ENCODE data around the gene EPYC.

Gene EPYC

DNA sequence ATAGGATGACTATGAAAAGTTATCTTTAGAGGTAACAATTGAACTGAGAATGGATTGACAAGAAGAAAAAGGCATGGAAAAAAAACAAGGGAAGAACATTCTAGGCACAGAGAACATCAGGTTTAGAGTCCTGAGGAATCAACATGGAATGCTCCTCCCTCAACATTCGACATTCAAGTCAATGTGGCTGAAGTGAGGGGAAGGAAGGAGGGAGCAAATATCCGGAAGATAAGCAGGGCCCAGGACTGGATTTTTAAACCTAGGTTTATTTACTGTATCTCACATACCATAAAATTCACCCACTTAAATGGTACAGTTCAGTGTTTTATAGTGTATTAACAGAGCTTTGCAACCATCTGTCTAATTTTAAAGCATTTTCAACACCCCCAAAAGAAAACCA is 40.2 kb downstream of the EPYC start:
- DNase-seq (ENCODE audit: low read depth), result no peak
- TF ChIP-seq POLR2A (IDR thresholded peaks at IDR 0.05; ENCODE audit: extremely low read depth, insufficient read length) (no peak), MYC (IDR thresholded peaks at IDR 0.05; ENCODE audit: low read depth, low read length) (no peak)
- TF ChIP-seq, protein P1, sequence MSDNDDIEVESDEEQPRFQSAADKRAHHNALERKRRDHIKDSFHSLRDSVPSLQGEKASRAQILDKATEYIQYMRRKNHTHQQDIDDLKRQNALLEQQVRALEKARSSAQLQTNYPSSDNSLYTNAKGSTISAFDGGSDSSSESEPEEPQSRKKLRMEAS (IDR thresholded peaks at IDR 0.05; ENCODE audit: low read depth, low read length), result no peak
- TF ChIP-seq, protein P2, sequence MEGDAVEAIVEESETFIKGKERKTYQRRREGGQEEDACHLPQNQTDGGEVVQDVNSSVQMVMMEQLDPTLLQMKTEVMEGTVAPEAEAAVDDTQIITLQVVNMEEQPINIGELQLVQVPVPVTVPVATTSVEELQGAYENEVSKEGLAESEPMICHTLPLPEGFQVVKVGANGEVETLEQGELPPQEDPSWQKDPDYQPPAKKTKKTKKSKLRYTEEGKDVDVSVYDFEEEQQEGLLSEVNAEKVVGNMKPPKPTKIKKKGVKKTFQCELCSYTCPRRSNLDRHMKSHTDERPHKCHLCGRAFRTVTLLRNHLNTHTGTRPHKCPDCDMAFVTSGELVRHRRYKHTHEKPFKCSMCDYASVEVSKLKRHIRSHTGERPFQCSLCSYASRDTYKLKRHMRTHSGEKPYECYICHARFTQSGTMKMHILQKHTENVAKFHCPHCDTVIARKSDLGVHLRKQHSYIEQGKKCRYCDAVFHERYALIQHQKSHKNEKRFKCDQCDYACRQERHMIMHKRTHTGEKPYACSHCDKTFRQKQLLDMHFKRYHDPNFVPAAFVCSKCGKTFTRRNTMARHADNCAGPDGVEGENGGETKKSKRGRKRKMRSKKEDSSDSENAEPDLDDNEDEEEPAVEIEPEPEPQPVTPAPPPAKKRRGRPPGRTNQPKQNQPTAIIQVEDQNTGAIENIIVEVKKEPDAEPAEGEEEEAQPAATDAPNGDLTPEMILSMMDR (IDR thresholded peaks at IDR 0.05; ENCODE audit: low read depth, low read length), result no peak
- H3K4me3 ChIP-seq (ENCODE audit: low read depth, low read length), result no peak overlapping the region

DNA sequence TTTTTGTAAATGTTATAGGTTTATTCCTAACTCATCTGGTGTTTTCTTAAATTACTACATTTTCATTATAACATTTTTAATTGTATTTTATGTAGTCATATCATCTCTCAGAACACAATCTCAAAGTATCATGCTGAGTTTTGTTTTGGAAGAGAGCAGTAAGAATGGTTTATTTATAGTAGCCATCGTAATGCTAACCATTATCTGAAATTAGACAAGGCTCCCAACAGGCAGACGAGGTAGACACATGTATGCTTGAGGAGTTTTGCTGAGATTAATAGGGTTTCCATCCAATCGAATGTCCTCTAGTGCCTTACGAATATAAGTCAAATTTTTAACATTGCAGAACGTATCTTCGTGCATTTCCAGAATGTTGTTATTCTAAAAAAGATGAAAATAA is 40.8 kb downstream of the EPYC start:
- TF ChIP-seq, protein P2 (IDR thresholded peaks at IDR 0.05; ENCODE audit: low read depth, low read length), result no peak
- TF ChIP-seq POLR2A (IDR thresholded peaks at IDR 0.05; ENCODE audit: extremely low read depth, insufficient read length) (no peak), MYC (IDR thresholded peaks at IDR 0.05; ENCODE audit: low read depth, low read length) (no peak)
- TF ChIP-seq, protein P1 (IDR thresholded peaks at IDR 0.05; ENCODE audit: low read depth, low read length), result no peak
- DNase-seq (ENCODE audit: low read depth), result no peak
- H3K4me3 ChIP-seq (ENCODE audit: low read depth, low read length), result no peak overlapping the region

DNA sequence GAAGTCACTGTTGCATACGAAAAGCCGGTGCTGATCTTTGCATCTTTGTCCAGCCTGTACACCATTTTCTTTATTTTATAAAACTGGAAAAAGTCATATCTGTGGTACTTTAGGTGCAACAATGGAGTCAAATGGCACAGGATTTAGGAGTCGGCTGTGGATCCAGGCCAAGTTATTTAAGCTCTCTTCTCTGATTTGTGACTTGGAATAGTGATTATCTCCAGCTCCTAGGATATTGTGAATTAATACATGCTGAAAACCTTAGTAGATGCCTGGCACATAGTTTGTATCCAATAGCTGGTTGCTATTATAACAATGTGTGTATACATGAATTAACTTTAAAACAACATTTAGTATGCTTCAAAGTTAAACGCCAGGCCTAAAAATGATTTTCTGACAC is 43.6 kb downstream of the EPYC start:
- TF ChIP-seq POLR2A (IDR thresholded peaks at IDR 0.05; ENCODE audit: extremely low read depth, insufficient read length) (no peak), MYC (IDR thresholded peaks at IDR 0.05; ENCODE audit: low read depth, low read length) (no peak)
- TF ChIP-seq, protein P2 (IDR thresholded peaks at IDR 0.05; ENCODE audit: low read depth, low read length), result no peak
- TF ChIP-seq, protein P1 (IDR thresholded peaks at IDR 0.05; ENCODE audit: low read depth, low read length), result no peak
- DNase-seq (ENCODE audit: low read depth), result no peak
- no peak overlapping the region for H3K4me3 ChIP-seq (ENCODE audit: low read depth, low read length)

DNA sequence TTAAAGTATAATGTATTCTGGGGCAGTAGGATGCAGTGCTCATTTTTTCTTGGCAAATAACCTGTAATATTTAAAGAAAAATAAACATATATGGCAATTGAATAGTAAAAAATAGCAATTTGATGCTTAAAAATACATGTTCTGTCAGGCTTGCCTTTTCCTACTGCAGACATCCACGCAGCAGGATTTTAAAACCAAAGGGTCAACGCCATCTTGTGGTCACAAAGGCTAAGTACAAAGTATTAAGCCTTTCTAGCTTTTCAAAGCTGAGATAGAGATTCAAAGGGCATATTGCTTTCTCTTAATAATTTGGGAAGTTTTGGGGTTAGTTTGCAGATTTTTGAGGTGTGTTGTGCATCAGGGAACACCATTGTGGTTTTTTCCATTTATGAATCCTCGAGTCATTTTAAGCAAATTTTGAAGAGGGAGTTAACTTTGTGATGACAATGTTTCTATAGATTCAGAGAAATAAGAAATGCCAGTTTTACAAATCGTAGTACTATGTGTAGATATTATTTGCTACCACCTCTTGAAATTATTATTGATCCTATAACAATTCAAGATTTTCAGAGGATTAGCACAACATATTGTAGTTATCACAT is 45.1 kb downstream of the EPYC start:
- TF ChIP-seq, protein P2 (IDR thresholded peaks at IDR 0.05; ENCODE audit: low read depth, low read length), result peak; percentile 86
- no peak for TF ChIP-seq POLR2A (IDR thresholded peaks at IDR 0.05; ENCODE audit: extremely low read depth, insufficient read length)
- no peak overlapping the region for H3K4me3 ChIP-seq (ENCODE audit: low read depth, low read length)
- DNase-seq (ENCODE audit: low read depth), result peak; percentile 62

DNA sequence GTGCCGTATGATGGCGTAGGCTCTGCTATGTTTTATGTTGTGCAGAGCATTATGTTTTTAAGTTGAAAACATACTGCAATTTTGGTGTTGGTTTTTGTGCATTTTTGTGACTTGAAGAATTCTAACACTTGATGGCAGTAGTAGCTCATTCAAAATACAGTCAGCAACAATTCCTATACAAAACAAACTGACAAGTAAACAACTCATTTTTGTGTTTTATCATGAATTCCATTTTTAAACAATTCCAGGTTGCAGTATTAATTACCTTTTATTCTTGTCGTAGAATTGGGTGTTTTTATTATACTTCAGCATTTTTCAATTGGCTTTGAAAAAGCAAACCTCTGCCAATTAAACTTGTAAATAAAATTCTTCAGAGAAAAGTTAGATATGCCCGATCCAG is 45.7 kb downstream of the EPYC start:
- H3K4me3 ChIP-seq (ENCODE audit: low read depth, low read length), result no peak overlapping the region
- no peak for DNase-seq (ENCODE audit: low read depth)
- TF ChIP-seq, protein P2 (IDR thresholded peaks at IDR 0.05; ENCODE audit: low read depth, low read length), result no peak
- TF ChIP-seq, protein P1 (IDR thresholded peaks at IDR 0.05; ENCODE audit: low read depth, low read length), result no peak
- TF ChIP-seq POLR2A (IDR thresholded peaks at IDR 0.05; ENCODE audit: extremely low read depth, insufficient read length) (no peak), MYC (IDR thresholded peaks at IDR 0.05; ENCODE audit: low read depth, low read length) (no peak)

DNA sequence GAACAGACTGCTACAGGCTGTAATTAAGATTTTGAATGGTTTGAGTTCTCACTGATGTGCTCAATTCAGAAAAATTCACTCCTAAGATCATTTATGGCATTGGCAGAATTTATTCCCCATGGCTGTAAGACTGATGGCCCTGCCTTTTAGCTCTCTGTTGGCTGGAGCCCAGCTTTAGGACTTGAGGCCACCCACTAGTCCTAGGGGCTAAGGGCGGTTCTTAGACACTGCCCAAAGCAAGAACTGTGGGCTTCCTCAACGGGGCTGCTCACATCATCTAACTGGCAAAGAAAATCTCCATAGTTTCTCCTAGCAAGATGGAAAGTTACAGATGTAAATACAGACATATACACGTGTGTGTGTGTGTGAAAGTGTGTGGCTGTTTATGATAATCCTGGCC is 46.4 kb downstream of the EPYC start:
- TF ChIP-seq, protein P1 (IDR thresholded peaks at IDR 0.05; ENCODE audit: low read depth, low read length), result no peak
- TF ChIP-seq POLR2A (IDR thresholded peaks at IDR 0.05; ENCODE audit: extremely low read depth, insufficient read length), result no peak
- no peak for TF ChIP-seq MYC (IDR thresholded peaks at IDR 0.05; ENCODE audit: low read depth, low read length)
- TF ChIP-seq, protein P2 (IDR thresholded peaks at IDR 0.05; ENCODE audit: low read depth, low read length), result no peak

More for the DNA sequence above, 46.4 kb downstream of the EPYC start:
- no peak overlapping the region for H3K4me3 ChIP-seq (ENCODE audit: low read depth, low read length)
- no peak for DNase-seq (ENCODE audit: low read depth)

Data from NB4 (cell line).